HG03378 (cell line): Measurements from ENCODE around the gene ACTL6A.
A peak's percentile ranks its signal among the peaks of the same experiment; 100 is the strongest.

Experiments
- ATAC-seq: cut with Tn5 transposase; IDR thresholded peaks from one replicate; pipeline ENCODE4 v1.9.1; 2021; ENCODE audit warnings: mild to moderate bottlenecking, moderate library complexity; ENCODE audit not compliant: unreplicated experiment

The ACTL6A gene

GRCh38 chr3:179590669-179591068 lies 27.9 kb downstream of the ACTL6A start:
- no peak for ATAC-seq

- ATAC-seq = no peak
These were observed 28.6 kb downstream of the ACTL6A start for GRCh38 chr3:179591313-179591712.

GRCh38 chr3:179599531-179599930 lies 36.8 kb downstream of the ACTL6A start:
- ATAC-seq = no peak

GRCh38 chr3:179603321-179603720 lies 40.6 kb downstream of the ACTL6A start:
- no peak for ATAC-seq

- no peak for ATAC-seq
These were observed 41.1 kb downstream of the ACTL6A start for GRCh38 chr3:179603831-179604230.

GRCh38 chr3:179604321-179605078 lies 41.8 kb downstream of the ACTL6A start, which contains the start of the genes MRPL47 and NDUFB5:
MRPL47 (minus strand) TSS chr3:179604638; CDS start chr3:179604624, 14 bp downstream.
NDUFB5 (plus strand) TSS chr3:179604794; CDS start chr3:179604816, 22 bp downstream.
- ATAC-seq = peak; percentile 95

- ATAC-seq = no peak
These were observed 43.9 kb downstream of the ACTL6A start for GRCh38 chr3:179606534-179607085.

GRCh38 chr3:179608931-179609720 lies 46.4 kb downstream of the ACTL6A start:
- peak; percentile 70 for ATAC-seq

- no peak for ATAC-seq
These were observed 47.3 kb downstream of the ACTL6A start for GRCh38 chr3:179610066-179610465.

- no peak for ATAC-seq
These were observed 51.1 kb downstream of the ACTL6A start for GRCh38 chr3:179613807-179614206.

- no peak for ATAC-seq
These were observed 52.9 kb downstream of the ACTL6A start for GRCh38 chr3:179615458-179616173.

GRCh38 chr3:179622023-179622422 lies 59.3 kb downstream of the ACTL6A start:
- ATAC-seq = no peak

- no peak for ATAC-seq
These were observed 61.7 kb downstream of the ACTL6A start for GRCh38 chr3:179624451-179624850.

- no peak for ATAC-seq
These were observed 68.2 kb downstream of the ACTL6A start for GRCh38 chr3:179630753-179631451.
